GM21576 (cell line): ENCODE data around the gene TCEANC2.

Source experiments
- ATAC-seq: cut with Tn5 transposase; IDR thresholded peaks from one replicate; pipeline ENCODE4 v1.9.1; 2021; ENCODE audit warnings: mild to moderate bottlenecking, moderate library complexity; ENCODE audit not compliant: unreplicated experiment

The TCEANC2 gene

DNA sequence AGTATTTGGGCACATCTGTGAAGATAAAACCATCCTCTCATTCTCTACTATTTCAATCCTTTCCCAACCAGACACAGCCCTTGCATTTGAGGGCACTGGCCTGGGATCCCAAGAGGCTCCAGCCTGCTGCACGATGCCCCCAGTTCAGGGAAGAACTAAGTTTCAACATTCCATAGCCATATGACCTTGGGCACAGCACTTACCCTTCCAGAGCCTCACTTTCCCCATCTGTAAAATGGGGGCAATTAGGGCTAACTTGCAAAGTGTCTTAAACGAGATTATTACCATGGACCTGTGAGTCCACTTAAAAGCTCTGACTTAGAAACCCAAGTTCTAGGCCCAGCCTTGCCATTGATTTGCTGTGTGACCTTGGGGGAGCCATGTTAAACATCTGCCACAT, 76.5 kb downstream of the TCEANC2 start:
- no peak for ATAC-seq

DNA sequence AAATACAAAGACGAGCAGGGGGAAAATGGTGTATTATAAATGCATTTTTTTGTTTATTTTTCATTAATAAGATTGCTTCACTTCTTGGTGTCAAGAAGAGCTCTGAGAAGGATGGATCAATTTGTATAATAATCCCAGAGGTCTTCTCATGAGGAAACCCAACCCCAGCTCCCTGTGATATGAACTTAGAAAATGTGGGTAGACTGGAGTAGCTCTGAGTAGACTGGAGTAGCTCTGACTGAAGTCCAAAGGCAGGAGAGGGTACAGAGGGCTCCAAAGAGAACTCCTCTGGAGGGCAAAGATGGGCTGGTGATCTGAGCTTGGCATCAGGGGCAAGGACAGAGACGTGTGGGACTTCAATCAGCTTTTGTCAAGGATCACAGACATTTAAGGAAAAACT, 78.0 kb downstream of the TCEANC2 start:
- ATAC-seq: no peak

DNA sequence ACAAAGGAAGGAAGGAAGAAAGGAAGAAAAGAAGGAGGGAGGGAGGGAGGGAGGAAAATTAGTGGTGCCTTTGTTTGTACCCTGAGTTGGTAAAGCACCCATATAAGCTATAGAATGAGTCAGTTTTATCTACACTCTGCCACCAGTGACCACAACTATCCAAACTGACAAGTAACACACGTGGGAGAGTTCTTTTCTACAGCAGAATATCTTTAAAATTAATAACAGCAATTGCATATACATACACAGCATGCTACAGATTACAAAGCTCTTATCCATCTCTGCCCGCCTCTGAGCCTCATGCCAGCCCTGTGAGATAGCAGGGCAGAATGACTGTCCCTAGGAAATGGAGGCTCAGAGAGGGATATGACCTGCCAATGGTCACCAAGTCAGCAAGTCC, 79.1 kb downstream of the TCEANC2 start:
- no peak for ATAC-seq

DNA sequence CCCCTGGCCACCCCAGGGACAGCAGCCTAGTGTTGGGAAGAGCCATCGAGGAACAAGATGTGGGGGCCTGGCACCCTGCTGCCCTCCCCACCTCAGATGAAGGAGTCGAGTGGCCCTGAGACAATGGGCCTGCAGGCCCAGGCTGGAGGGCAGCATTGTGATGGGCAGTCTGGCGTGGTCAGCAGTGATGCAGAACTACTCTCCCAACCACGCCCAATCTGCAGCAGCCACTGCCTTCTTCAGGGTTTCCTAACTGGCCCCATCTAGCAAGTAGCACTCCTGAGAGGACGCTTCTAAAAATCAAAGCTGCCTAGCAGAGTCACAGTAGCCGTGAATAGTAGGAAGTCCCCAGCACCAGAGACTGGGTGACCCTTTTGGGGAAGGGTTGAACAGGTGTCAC, 80.9 kb downstream of the TCEANC2 start:
- no peak for ATAC-seq

DNA sequence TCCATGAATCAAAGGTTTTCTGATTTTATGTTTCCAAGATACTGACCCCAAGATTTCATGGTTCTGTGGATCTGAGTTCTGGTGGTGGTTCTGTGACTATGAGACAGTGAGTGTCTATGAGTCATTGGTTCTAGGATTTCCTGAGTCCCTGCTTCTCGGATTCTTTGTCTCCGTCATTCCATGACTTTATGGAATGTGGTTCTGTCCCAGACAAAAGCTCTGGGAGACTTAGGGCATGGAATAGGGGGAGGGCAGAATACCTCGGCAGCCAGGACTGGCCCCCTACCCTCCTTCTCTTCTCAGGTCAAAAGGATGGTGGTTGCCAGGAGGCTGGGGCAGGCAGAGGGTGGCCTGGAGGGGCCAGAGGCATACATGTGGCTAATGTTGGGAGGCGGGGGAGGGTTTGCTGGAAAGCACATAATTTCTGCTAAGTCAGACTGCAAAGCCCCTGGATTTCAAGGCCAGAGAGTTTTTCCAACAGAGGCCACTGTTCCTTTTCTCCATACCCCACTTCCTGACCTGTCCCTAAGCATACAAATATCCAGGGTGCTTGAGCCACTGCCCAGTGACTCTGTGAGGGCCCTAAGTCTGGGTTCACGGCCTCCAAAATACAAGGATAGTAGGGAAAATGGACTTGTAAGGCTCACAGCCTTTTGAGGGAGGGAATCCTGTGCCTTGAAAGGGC, 82.2 kb downstream of the TCEANC2 start:
- ATAC-seq: no peak

DNA sequence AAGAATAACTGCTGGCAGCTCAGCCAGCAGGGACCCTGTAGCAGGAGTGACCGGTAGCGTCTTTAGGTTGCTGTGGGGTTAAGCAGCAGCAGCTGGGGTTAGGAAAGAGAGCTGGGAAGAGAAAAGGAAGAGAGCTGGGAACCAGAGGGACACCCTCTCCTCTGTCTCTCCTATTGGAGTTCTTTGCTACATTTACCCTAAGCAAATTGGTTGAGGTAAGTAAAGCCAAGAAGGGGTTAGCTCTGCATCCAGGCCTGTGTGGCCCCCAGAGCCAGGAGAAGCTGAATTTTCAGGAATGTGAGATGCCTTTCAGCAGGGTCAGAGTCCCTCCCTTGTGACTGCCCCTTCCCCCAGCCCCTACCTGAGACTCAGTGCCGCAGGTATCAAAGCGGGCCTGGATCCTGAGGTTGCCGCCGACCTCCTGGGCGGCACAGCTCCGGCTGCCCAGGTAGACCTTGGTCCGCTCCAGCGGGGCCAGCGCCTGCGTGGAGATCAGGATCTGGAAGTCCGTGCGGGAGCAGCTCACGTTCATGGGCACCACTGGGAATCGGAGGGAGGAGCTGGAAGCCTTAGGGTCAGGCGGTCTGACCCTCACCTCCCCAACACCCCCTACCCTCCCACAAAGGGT, 83.0 kb downstream of the TCEANC2 start:
- no peak for ATAC-seq

DNA sequence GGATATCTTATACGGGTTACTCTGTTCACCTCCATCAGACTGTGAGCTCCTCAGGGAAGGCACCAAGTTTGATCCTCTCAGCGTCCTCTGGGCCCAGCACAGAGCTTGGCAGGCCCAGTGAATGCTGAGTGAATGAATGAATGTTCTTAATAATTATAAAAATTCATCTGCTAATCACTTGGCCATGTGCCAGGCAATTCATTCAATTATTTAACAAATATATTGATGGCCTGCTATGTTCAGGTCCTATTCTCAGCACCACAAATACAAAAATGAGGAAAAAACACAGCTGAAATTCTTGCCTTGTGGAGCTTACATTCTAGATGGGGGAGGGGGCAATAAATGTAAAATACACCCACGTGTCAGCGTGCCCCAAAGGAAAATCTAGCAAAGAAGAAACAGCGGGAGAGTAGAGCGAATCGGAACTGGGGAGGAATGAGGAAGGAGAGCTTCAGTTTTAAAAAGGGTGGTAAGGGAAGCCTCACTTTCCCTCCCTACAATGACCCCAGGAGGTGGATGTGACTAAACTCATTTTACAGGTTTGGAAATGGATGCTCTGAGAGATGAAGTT, 83.6 kb downstream of the TCEANC2 start:
- no peak for ATAC-seq

DNA sequence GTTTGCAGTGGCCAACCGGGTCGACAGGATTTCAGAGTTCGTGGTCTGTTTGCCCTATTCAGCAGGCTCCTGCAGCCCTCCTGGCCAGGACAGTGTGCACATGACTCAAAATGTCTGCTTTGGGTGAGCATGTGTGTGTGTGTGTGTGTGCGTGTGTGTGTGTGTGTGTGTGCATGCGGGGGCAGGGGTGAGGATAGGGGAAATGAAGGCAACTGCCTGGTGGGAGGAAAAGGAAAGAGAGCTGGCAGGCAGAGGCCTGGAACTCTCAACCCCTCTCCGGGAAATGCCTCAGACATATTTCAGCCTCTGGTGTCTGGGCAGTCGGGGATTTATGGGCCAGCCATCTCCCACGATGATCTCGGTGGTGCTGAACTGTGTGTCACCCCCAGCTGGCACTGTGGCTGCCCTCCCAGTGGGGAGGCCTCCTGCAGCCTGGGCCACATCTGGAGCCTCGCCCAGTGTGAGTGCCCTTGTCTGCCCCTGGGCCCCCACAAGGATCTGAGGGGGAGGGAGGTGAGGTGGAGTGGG, 84.2 kb downstream of the TCEANC2 start:
- no peak for ATAC-seq

DNA sequence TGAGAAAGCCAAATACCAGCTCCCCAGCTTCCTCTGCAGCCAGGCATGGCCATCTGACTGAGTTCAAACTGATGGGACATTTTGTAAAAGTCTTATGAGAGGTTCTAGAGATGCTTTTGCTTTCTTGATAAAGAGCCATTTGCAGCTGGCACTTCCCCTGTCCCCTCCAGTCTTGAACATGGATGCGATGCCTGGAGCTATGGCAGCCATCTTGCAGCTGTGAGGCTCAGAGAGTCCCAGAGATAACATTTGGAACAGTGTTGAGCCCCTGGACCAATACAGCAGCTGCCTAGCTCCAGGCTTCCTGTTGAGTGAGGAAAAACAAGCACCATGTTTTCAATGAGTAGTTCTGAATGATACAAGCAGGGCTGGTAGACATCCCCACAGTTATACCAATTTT, 85.6 kb downstream of the TCEANC2 start:
- ATAC-seq: no peak

DNA sequence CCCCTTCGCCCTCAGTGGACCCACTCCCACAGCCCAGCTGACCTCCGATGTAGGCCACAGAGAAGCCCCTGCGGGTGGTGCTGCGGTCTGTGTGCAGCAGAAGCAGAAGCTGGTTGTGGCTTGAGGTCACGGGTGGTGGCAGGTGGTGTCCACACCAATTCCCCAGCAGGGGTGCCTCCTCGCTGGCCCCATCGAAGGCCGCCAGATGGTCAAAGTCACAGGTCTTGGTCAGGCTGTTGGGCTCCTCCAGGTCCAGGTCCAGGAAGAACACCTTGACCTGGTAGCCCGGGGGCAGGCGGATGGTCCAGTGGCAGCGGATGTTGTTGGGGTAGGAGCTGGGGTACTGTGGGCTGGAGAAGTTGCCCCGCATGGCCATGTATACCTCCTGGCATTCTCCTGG, 86.3 kb downstream of the TCEANC2 start:
- no peak for ATAC-seq

DNA sequence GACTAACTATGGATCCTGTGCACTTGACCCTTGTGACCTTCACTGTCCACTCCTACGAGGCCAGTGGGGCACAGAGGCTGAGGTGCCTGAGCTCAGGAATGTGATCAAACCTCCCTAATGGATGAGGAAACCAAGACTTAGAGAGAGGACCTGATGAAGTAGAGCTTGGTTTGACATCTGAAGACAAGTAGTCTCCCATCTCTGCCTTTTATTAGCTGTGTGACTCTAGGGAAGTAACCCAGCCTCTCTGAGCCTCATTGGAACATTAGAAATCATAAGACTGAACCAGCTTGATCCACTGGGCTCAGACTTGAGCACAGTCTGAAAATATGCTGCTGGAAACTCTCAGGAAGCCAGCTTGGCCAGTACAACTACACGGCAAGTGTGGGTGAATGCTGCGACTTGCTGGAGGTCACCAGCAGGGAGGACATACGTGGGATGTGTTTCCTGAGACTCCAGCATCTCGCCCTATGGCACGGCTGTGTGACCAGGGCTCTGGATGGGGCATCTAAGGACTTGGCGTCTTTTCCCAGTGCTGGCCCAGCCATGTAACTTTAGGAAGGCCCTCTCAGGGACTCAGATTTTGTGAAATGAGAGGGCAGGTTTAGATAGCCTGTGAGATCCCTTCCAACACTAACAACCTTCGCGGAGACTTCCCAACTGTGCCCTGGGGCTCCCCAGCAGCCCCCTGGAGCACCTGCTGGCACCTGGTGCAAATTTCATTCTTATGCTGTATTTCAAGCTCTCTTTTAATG, 88.9 kb downstream of the TCEANC2 start:
- no peak for ATAC-seq

DNA sequence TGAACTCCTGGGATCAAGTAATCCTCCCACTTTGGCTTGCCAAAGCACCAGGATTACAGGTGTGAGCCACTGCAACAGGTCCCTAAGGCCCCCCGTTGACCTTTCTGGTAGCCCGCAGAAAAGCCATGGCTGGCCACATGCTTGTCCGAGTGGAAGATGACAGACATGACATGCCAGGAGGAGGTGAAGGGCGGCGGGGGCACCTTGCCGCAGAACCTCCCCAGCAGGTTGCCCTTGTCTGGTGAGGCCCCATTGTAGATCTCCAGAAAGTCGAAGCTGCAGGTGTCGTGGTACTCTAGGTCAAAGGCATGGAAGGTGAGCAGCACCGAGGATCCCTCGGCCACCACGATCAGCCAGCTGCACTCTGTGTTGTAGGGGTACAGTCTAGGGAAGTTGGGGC, 91.0 kb downstream of the TCEANC2 start:
- ATAC-seq: no peak

DNA sequence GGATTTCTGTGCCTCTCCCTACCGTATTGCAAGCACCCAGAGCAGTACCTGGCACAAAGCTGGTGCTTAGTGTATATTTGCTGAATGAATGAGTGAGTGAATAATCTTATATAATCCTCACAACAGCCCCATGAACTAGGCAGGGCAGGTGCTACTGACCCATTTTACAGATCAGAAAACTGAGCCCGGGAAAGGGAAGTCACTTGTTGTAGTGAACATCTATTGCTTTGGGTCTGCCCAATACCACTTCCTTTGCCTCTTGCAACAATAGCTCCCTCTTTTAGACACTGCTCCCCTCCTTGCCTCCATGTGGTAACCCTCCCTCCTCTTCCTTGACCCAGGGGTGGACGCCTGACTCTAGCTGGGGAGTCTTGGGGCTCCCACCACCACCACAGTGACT, 96.3 kb downstream of the TCEANC2 start:
- no peak for ATAC-seq

DNA sequence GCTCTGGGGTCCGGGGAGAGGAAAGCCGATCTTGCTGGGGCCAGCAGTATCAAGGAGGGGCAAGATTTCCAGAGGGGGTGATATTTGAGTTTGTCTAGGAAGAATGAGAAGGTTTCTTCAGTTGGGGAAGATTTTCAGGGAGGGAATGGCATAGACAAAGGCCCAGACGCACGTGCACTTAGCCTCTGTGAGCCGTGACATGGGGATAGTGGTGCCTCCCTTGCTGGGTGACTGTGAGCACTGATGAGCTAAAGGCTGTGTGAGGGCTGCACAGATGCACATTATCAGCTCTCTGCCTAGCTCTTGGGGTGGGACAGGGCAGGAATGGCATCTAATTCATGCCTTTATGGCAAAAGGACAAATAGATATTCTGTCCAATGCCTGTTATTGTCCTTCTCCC, 97.6 kb downstream of the TCEANC2 start:
- ATAC-seq: no peak

DNA sequence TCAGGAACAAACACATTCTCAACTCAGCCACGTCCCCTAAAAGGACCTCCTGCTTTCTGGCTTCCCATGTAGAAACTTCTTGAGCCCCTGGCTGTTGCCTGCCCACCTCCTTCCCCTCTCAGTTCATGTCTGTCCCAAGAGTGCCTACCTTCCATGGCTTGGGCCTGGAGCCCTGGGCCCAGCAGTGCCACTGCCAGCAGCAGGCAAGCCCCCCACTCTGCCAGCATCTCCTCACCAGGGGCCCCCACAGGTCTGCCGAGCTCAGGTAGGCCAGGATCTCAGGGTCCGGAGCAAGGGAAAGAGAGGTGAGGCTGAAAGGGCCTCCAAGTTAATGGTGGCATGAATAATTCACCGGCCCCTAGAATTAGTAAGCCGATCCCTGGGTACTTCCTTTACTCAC, 99.3 kb downstream of the TCEANC2 start, which contains the start of gene CDCP2:
Gene CDCP2, minus strand, starts transcription at position 305 of the 400 bp plus-strand sequence. Its CDS starts 78 bp downstream, at position 227.
- ATAC-seq: no peak

DNA sequence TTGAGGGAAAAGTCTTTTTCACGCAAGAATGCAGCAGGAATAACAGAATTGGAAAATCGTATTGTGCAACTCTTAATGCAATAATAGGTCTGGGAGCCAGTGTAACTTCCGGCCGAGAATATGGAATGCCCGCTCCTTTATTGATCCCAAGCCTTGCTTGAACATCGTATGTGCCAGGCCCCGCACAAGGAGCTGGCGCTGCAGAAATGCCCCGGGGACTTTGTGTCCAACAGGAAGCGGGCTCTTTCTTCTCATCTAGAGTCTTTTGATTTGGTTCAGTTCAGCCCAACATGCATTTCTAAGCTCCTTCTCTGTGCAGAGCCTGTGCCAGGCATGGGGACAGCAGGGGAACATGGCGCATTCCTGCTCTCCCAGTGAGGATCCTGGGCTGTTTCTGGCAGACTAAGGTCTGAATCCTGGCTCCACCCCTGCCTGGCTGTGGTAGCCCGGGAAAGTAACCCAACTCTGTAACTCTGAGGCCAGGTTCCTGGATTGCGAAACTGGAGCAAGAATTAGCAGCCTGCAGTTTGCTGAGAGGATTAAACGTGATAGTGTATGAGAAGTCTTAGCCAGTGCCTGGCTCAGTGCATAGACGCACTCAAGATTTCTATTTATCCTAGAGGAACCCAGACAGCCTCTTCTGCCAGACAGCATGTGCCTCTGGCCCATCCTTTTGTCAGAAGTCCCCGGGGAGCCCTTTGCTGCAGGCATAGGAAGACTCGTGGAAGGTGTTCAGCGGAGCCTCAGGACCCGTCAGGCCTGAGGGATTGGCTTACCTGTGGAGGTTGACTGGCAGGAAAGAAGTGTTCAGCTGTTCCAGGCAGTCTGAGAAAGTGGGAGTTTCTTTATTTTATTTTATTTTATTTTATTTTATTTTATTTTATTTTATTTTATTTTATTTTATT, 100.4 kb downstream of the TCEANC2 start:
- no peak for ATAC-seq
